Measurements from ENCODE around the gene KLHL29.
A peak's percentile ranks its signal among the peaks of the same experiment; 100 is the strongest.

Gene KLHL29

GRCh38 chr2:23703037-23703582 lies 318.1 kb downstream of the KLHL29 start:
- H3K36me3 ChIP-seq (replicated peaks in 1 of 2; ENCODE audit: control insufficient read depth in 2 of 2, insufficient read depth in 2 of 2, low read length in 2 of 2) = peaks cover 2 to 76% of the 10 kb centered on the region in 2 donors
- WGBS, 2 donors (ENCODE audit: extremely low coverage in 2 of 2, insufficient read length in 2 of 2, insufficient replicate concordance in 1 of 2) = no CpG with 5 or more reads among the region's 17 CpGs
- no peak for DNase-seq (ENCODE audit: low spot score)

GRCh38 chr2:23703583-23704385 lies 318.8 kb downstream of the KLHL29 start:
- Histone ChIP-seq H3K14ac (ENCODE audit: low read length) (no peak overlapping the region), H2BK15ac (ENCODE audit: low read length) (no peak overlapping the region), H3K4ac (ENCODE audit: low read length) (no peak overlapping the region), H4K8ac (ENCODE audit: low read depth, low read length) (no peak overlapping the region), H2BK5ac (ENCODE audit: low read length) (peak overlapping the region; percentile 35), H3K9ac (ENCODE audit: low read depth, low read length, poor library complexity) (no peak overlapping the region), H2BK120ac (ENCODE audit: low read depth, low read length) (no peak overlapping the region), H2AFZ (ENCODE audit: low read length) (no peak overlapping the region), H2BK12ac (ENCODE audit: low read length) (no peak overlapping the region), H2AK5ac (ENCODE audit: low read depth, low read length) (no peak overlapping the region), H3K9me3 (replicated peaks in 1 of 2; ENCODE audit: control insufficient read depth in 2 of 2, insufficient read depth in 1 of 2, low read depth in 1 of 2, low read length in 2 of 2) (peaks cover 6 to 19% of the 10 kb centered on the region in 2 donors), H3K4me2 (ENCODE audit: insufficient read depth, low read length, poor library complexity, severe bottlenecking) (no peak overlapping the region), H3K79me1 (ENCODE audit: low read depth, low read length) (no peaks in the 10 kb centered on the region), H3K36me3 (replicated peaks in 1 of 2; ENCODE audit: control insufficient read depth in 2 of 2, insufficient read depth in 2 of 2, low read length in 2 of 2) (peaks cover 2 to 76% of the 10 kb centered on the region in 2 donors), H4K91ac (ENCODE audit: low read depth, low read length, poor library complexity) (no peak overlapping the region), H3K27ac (replicated peaks; ENCODE audit: low read length) (no peak overlapping the region), H3K27me3 (ENCODE audit: control insufficient read depth in 3 of 3, insufficient read depth in 3 of 3, low read depth in 1 of 3, low read length in 3 of 3) (no peaks in the 10 kb centered on the region), H3K18ac (ENCODE audit: low read length) (no peak overlapping the region), H3K4me3 (ENCODE audit: low read length in 2 of 2) (no peak overlapping the region), H3K23ac (ENCODE audit: low read depth, low read length, poor library complexity) (peak overlapping the region; percentile 70), H3K4me1 (ENCODE audit: control insufficient read depth in 2 of 2, insufficient read depth in 1 of 2, low read depth in 1 of 2, low read length in 2 of 2) (no peaks in the 10 kb centered on the region)
- DNase-seq (ENCODE audit: low spot score) = no peak
- WGBS, 2 donors (ENCODE audit: extremely low coverage in 2 of 2, insufficient read length in 2 of 2, insufficient replicate concordance in 1 of 2) = no CpG with 5 or more reads among the region's 16 CpGs

More at GRCh38 chr2:23703037-23703582, 318.1 kb downstream of the KLHL29 start:
- no peak overlapping the region for H3K4me2 ChIP-seq (ENCODE audit: insufficient read depth, low read length, poor library complexity, severe bottlenecking)
- H3K9me3 ChIP-seq (replicated peaks in 1 of 2; ENCODE audit: control insufficient read depth in 2 of 2, insufficient read depth in 1 of 2, low read depth in 1 of 2, low read length in 2 of 2) = peaks cover 6 to 19% of the 10 kb centered on the region in 2 donors
- peak overlapping the region; percentile 35 for H2BK5ac ChIP-seq (ENCODE audit: low read length)
- H3K4ac ChIP-seq (ENCODE audit: low read length) = peak overlapping the region; percentile 79
- no peak overlapping the region for H3K9ac ChIP-seq (ENCODE audit: low read depth, low read length, poor library complexity)
- no peaks in the 10 kb centered on the region for H3K79me1 ChIP-seq (ENCODE audit: low read depth, low read length)
- no peaks in the 10 kb centered on the region for H3K4me1 ChIP-seq (ENCODE audit: control insufficient read depth in 2 of 2, insufficient read depth in 1 of 2, low read depth in 1 of 2, low read length in 2 of 2)
- no peak overlapping the region for H2AFZ ChIP-seq (ENCODE audit: low read length)
- H2AK5ac ChIP-seq (ENCODE audit: low read depth, low read length) = no peak overlapping the region
- peak overlapping the region; percentile 54 for H4K91ac ChIP-seq (ENCODE audit: low read depth, low read length, poor library complexity)
- H3K27ac ChIP-seq (replicated peaks; ENCODE audit: low read length) = no peak overlapping the region
- H3K27me3 ChIP-seq (ENCODE audit: control insufficient read depth in 3 of 3, insufficient read depth in 3 of 3, low read depth in 1 of 3, low read length in 3 of 3) = no peaks in the 10 kb centered on the region
- no peak overlapping the region for H3K23ac ChIP-seq (ENCODE audit: low read depth, low read length, poor library complexity)
- H2BK15ac ChIP-seq (ENCODE audit: low read length) = no peak overlapping the region
- H3K14ac ChIP-seq (ENCODE audit: low read length) = no peak overlapping the region
- H2BK120ac ChIP-seq (ENCODE audit: low read depth, low read length) = no peak overlapping the region
- peak overlapping the region; percentile 68 for H3K18ac ChIP-seq (ENCODE audit: low read length)
- H3K4me3 ChIP-seq (ENCODE audit: low read length in 2 of 2) = no peak overlapping the region
- H2BK12ac ChIP-seq (ENCODE audit: low read length) = peak overlapping the region; percentile 44
- no peak overlapping the region for H4K8ac ChIP-seq (ENCODE audit: low read depth, low read length)

GRCh38 chr2:23705771-23706612 lies 321.0 kb downstream of the KLHL29 start:
- H3K23ac ChIP-seq (ENCODE audit: low read depth, low read length, poor library complexity) = no peak overlapping the region
- no peak overlapping the region for H4K8ac ChIP-seq (ENCODE audit: low read depth, low read length)
- no peak overlapping the region for H2BK12ac ChIP-seq (ENCODE audit: low read length)
- DNase-seq (ENCODE audit: low spot score) = no peak
- H3K4me1 ChIP-seq (ENCODE audit: control insufficient read depth in 2 of 2, insufficient read depth in 1 of 2, low read depth in 1 of 2, low read length in 2 of 2) = no peaks in the 10 kb centered on the region
- H2BK120ac ChIP-seq (ENCODE audit: low read depth, low read length) = no peak overlapping the region
- H3K4me3 ChIP-seq (ENCODE audit: low read length in 2 of 2) = no peak overlapping the region
- no peak overlapping the region for H2AK5ac ChIP-seq (ENCODE audit: low read depth, low read length)
- no peak overlapping the region for H3K4me2 ChIP-seq (ENCODE audit: insufficient read depth, low read length, poor library complexity, severe bottlenecking)
- no peak overlapping the region for H3K14ac ChIP-seq (ENCODE audit: low read length)
- no peak overlapping the region for H2BK15ac ChIP-seq (ENCODE audit: low read length)
- H3K9ac ChIP-seq (ENCODE audit: low read depth, low read length, poor library complexity) = no peak overlapping the region
- no peak overlapping the region for H3K4ac ChIP-seq (ENCODE audit: low read length)
- H3K27me3 ChIP-seq (ENCODE audit: control insufficient read depth in 3 of 3, insufficient read depth in 3 of 3, low read depth in 1 of 3, low read length in 3 of 3) = no peaks in the 10 kb centered on the region
- H3K27ac ChIP-seq (replicated peaks; ENCODE audit: low read length) = no peak overlapping the region
- no CpG with 5 or more reads among the region's 18 CpGs for WGBS, 2 donors (ENCODE audit: extremely low coverage in 2 of 2, insufficient read length in 2 of 2, insufficient replicate concordance in 1 of 2)
- peaks cover 0 to 64% of the 10 kb centered on the region in 2 donors for H3K36me3 ChIP-seq (replicated peaks in 1 of 2; ENCODE audit: control insufficient read depth in 2 of 2, insufficient read depth in 2 of 2, low read length in 2 of 2)
- no peak overlapping the region for H4K91ac ChIP-seq (ENCODE audit: low read depth, low read length, poor library complexity)
- peaks cover 0 to 4% of the 10 kb centered on the region in 2 donors for H3K9me3 ChIP-seq (replicated peaks in 1 of 2; ENCODE audit: control insufficient read depth in 2 of 2, insufficient read depth in 1 of 2, low read depth in 1 of 2, low read length in 2 of 2)
- peak overlapping the region; percentile 11 for H3K18ac ChIP-seq (ENCODE audit: low read length)
- no peak overlapping the region for H2AFZ ChIP-seq (ENCODE audit: low read length)
- no peak overlapping the region for H2BK5ac ChIP-seq (ENCODE audit: low read length)
- no peaks in the 10 kb centered on the region for H3K79me1 ChIP-seq (ENCODE audit: low read depth, low read length)
